ENCODE data around the gene HSP90AB1.
"Not testable (repeated sequence)": the region's sequence is repeated elsewhere in the genome, so short reads cannot be mapped to it uniquely, and the experiment has no call there.

Gene HSP90AB1

DNA sequence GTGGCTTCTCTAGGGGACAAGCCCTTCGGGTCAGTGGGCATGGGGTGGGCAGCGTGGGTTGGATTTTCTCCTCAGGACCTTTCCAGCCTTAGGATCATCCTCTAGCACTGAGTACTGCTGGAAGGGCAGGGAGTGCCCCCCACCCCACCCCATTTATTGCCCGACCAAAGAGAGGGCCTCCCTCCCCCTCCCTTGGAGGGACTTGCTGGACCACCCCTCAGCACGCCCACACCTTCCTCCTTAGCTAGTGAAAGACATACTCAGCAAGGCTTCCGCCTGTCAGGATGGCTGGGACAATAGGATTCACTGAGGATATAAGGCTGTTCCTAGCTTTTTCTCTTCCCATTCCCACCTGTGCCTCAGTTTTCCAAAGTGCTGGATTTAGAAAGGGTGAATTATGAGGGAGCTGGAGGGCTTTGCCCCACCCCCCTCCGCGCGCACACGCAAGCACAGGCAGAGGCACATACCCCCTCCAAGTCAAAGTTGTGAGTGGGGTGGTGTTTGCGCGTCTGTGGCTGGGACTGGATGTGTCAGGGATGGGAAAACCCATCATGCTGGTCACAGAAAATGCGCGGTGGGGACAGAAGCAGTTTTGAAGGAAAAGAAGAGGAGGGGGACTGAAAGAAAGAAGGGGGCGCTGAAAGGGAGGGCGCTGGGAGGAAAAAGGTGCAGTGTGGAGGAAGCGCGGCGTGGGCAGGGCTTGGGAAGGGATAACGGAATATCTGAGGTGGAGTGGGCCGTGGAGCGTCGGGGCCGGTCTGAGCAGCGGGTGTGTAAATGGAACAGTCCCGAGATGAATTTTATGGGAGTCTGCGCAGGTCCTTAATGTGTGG lies 24.2 kb upstream of the HSP90AB1 start:
- DNase-seq (ENCODE audit: low spot score): no peak

DNA sequence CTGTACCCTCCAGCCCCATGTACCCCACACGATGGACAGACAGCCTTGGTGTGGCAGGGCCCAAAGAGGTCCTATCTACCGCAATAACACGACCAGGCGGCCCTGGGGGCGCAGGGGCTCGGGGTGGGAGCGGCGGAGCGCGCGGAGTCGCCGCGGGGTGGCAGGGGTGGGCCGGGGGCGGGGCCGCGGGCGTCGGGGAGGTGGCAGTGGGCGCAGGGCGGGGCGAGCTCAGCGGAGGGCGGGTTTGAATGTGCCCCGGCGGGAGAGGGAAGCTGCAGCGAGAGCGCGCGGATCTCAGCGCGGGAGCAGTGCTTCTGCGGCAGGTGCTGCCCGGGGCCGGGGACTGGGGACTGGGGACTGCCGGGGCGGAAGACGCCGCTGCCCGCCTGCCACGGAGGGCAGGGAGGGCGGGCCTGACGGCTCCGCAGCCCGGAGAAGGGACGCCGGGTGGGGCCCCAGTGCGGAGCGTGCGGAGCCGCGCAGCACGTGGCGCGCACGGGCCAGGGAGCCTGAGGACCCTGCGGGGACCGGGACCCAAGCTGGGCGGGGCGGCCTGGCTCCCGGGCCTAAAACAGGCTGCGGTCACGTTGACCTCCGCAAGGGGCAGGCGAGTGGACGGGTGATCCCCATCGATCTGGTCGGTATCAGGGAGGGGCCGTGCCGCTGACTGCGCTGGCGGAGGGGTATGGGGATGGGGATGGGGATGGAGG lies 23.4 kb upstream of the HSP90AB1 start, which contains the start of gene SLC29A1:
SLC29A1 (plus strand) TSS at position 277 of the 710 bp plus-strand sequence. CDS start 3,719 bp downstream, outside the sequence.
- no peak for DNase-seq (ENCODE audit: low spot score)

DNA sequence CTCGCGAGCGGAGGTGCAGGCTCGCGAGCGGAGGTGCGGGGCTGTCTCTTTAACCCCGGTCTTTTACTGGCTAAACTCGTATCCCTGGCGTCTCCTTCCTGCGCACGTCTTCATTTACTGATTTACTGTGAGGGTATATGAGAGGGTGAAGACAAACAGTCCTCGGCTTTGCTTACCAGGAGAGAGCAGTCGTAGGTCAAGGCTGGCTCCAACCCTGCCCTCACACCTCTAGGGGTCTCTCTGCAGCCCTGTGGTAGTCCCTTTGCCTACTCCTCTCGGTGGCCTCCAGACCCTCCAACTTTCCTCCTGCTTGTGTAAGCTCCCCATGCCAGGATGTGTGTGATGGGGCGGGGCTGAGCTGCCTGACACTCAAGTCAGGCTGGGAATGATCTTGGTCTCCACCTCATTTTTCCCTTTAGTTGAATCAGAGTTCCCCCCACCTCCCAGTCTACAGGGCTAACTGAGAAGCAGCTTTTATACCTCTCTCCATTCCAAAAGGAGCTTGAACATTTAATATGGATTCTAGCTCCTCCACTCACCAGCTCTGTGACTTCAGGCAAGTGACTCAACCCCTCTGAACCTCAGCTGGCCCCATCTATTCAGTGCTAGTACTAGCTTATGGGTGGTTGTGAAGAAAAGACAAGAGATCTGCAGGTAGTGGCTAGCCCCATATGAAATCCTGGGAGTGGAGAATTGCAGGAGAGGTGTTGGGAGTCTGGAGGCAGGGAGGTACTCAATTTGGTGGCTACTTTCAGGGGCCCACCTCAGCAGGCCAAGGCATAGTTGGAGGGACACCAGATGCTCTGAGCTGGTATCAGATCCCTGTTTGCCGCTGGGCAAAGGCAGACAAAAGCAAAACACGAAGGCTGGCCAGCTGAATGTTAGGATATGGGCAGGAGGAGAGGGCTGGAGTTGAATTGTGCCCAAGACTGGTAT lies 22.6 kb upstream of the HSP90AB1 start:
- no peak for DNase-seq (ENCODE audit: low spot score)

DNA sequence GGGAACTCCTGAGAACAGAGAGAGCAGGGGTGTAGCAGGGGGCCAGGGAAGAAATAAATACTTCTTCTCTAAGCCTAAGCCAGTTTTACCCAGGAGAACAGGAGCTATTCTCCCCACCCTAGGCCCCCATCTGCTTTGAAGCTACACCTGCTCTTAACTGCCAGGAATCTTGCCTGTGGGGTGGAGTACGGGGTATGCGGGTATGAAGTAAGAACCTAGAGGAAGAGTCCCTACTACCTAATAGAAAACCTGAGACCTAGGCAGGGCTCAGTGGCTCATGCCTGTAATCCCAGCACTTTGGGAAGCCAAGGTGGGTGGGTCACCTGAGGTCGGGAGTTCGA lies 22.0 kb upstream of the HSP90AB1 start:
- DNase-seq (ENCODE audit: low spot score): no peak

DNA sequence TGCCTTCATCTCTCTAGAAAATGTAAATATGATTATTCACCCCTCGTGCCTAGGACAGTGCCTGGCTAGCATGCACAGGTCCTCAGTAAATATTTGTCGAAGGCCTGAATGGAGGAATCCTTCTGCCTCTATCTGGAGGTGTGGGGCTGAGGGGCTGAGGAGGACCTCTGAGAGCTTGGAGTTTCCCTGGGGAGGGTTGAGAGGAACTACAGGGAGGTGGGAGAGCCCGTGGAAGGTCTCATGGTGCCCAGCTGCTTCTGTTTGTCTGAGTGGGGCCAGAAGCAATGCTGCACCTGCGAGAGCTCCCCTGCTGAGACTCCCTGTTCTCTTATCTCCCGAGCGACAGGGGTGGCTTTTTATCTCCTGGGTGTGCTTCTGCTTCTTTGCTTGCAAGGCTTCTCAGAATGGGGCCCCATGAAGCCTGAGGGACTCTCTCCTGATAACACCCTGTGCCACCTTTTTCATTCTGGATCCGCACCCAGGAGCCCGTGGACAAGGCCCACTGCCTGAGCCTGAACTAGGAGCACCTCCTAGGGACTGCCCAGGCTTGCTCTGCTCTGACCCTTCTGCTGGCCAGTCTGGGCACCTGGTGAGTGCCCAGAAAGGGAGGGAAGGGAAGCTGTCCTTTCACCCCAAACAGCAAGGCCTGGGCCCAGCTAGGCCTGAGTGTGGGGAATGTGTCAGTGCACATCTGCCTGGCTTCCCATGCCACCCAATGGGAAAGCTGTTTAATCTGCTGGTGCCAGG lies 21.1 kb upstream of the HSP90AB1 start:
- no peak for DNase-seq (ENCODE audit: low spot score)

DNA sequence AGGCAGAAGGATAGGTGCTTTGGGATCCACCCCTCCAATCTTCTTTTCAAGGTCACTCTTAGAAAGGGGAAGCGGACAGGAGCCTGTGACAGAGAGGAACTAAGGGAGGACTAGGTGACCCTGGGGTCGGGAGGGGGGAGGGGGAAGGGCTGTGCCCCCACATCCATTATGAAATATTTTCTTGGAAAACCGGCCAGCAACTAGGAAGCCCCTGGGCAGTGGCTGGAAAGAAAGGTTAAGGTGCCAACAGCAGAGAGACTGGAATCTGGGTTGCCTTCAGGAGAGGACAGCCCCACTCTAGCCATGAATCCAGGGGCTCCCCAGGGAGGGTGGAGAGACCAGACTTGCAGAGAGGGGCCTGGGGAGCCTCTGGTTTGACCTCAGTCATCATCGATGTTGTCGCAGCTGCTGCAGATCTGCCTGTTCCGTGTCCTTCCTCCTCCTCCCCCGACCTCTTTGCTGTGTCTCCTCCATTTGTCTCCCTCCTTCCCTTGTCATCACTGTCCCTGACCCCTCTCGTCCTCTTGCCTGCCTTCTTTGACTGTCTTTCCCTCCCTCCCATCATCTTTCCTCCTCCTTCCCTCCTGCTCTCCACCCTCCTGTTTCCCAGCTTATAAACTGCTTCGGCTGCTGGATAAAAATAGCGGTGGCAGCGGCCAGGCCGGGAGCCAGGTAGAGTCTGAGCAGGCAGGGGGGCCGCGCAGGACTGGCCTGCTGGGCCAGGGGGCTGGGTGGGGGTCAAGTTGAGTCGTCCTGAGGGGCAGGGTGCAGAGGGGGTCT lies 20.3 kb upstream of the HSP90AB1 start:
- DNase-seq (ENCODE audit: low spot score): no peak

DNA sequence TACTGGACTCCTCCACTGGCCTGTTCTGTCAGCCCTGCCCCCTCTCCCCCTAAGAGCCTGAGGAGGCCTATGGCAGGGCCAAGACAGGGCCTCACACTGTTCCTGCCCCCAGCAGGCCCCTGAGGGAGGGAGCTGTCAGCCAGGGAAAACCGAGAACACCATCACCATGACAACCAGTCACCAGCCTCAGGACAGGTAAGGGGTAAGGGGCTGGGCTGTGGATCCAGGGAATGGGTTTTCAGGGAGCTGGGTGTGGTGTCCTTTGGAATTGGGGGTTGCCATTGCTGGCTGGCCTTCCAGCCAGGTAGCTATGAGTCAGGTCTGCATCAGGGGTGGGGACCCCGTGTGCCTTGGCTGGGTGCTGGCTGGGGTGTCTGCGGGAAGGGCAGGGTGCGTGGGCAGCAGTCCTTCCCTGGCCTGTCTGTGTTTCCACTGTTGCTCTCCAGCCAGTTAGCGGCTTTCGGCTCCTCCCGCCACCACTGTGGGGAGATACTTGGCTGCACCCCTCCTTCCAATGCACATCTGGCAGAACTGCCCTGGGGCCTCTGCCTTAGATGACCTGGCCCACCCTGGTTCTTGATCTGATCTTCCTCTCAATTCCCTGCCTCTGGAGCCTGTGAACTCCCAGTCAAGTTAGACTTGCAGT lies 19.6 kb upstream of the HSP90AB1 start:
- no peak for DNase-seq (ENCODE audit: low spot score)

DNA sequence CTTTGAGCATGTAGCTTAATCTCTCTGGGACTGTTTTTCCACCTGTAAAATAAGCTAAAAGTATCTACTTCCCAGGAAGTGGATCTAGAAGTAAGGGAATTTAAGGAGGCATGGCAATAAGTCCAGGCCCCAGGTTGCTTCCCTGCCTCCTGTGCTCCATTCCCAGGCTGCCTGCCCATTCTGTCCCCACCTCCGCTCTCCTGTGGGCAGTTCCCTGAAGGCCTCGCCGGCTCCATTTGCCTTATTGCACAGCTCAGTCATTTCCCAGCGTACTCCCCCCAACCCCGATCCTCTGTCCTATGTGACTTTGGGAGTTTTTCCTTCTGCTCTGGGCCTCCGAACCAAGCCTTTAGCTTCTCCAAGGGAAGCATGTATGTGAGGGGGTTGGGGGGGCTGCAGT lies 18.9 kb upstream of the HSP90AB1 start:
- DNase-seq (ENCODE audit: low spot score): no peak

DNA sequence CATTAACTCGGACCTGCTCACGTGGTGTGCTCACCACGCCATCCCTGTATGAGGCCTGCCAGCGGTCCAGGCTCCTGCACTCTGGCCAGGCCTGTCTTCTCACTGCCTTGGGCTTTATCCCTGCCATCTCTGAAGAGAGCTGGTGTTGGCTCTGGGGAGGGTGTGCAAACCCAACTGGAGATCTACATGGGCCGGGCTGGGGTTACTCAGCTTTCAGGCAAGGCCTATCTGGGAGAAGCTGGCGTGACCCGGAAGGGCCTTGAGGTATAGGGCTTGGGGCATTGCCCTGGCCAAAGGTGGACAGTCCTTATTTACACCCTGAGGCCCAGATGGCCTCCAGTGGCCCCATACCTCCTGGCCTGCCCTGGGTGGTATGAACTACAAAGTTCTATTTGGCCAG lies 18.5 kb upstream of the HSP90AB1 start:
- DNase-seq (ENCODE audit: low spot score): no peak

DNA sequence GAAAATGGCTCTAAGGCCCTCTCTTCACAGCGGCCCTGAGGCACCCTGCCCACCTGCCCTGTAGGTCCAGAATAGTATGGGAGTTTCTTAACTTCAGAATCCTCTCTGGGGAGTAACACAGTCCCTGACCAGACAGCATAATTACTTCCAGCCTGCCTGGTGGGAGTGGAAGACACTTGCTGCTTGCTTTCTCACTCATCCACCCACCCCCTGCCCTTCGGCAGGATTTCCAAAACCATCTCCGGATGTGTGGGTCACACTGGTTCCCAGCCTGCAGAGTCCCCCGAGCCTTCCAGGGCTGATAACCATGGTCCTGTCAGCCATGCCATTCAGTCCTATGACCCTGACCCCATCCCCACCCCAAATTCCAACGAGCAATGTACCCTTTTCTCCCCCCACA lies 18.1 kb upstream of the HSP90AB1 start:
- DNase-seq (ENCODE audit: low spot score): no peak

DNA sequence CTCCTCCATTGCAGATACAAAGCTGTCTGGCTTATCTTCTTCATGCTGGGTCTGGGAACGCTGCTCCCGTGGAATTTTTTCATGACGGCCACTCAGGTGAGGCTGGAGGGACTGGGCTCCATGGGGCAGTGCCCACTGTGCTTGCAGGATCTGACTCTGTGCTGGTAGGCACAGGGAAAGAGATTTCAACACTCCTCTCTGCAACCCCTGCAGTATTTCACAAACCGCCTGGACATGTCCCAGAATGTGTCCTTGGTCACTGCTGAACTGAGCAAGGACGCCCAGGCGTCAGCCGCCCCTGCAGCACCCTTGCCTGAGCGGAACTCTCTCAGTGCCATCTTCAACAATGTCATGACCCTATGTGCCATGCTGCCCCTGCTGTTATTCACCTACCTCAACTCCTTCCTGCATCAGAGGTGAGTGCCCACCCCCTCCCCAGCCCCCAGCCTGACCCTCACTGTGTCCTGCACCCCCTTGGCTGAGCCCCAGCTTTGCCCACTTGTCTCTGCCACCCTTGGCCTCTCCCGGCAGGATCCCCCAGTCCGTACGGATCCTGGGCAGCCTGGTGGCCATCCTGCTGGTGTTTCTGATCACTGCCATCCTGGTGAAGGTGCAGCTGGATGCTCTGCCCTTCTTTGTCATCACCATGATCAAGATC lies 17.4 kb upstream of the HSP90AB1 start:
- DNase-seq (ENCODE audit: low spot score): no peak

DNA sequence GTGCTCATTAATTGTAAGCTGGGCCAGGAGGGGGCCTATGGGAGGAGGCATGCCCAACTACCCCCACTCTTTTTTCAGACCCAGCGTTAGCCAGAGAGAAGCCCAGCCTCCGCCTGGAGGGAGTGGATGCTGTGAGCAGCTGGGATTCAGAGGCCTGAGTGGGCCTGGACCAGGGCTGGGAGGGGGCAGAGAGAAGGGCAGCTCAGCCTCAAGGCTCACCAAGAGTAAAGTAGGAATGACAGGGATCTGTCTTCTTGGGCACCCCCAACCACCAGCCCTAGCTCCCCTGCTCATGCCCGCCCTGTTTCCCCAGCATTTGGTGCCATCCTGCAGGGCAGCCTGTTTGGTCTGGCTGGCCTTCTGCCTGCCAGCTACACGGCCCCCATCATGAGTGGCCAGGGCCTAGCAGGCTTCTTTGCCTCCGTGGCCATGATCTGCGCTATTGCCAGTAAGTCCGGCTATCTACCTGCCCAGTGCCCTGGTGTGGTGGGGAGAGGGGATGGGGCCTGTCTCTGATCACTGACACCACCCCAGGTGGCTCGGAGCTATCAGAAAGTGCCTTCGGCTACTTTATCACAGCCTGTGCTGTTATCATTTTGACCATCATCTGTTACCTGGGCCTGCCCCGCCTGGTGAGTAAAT lies 16.7 kb upstream of the HSP90AB1 start:
- DNase-seq (ENCODE audit: low spot score): no peak

DNA sequence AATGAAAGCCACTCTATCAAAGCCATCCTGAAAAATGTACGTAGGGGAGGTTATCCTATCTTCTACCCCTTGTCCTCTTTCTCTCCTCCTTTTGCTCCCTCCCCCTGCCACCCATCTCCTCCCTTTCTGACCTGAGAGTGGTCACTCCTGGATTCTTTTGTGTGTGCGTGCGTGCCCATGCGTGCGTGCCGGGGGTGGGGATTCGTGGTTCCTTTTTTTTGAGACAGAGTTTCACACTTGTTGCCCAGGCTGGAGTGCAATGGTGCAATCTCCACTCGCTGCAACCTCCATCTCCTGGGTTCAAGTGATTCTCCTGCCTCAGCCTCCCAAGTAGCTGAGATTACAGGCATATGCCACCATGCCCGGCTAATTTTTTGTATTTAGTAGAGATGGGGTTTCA lies 15.5 kb upstream of the HSP90AB1 start:
- DNase-seq (ENCODE audit: low spot score): not testable (repeated sequence)

DNA sequence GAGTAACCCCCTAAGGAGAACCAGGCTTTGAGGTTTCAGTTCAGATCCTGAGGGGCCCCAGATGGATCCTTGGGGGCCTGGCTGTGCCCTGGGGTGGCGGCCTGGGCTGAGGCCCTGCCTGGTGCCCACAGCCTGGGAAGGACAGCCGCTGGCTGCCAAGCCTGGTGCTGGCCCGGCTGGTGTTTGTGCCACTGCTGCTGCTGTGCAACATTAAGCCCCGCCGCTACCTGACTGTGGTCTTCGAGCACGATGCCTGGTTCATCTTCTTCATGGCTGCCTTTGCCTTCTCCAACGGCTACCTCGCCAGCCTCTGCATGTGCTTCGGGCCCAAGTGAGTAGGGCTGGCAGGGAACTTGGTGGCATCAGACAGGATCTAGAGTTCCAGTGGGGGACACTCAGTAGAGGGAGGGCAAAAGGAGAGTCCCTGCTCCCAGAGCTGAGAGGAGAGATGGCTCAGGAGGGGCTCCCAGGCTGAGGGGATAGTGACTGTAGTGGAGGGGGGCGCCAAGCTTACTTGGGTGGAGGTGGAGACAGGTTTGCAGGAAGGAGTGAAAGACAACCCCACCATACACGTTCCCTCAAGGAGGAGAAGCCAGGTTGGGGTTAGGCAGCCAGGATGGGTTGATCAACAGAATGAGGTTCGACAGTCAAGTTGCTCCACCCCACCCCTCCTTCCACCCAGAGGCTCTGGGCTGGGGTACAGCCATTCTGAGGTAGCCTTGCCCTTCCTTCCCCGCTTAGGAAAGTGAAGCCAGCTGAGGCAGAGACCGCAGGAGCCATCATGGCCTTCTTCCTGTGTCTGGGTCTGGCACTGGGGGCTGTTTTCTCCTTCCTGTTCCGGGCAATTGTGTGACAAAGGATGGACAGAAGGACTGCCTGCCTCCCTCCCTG lies 14.0 kb upstream of the HSP90AB1 start:
- no peak for DNase-seq (ENCODE audit: low spot score)

DNA sequence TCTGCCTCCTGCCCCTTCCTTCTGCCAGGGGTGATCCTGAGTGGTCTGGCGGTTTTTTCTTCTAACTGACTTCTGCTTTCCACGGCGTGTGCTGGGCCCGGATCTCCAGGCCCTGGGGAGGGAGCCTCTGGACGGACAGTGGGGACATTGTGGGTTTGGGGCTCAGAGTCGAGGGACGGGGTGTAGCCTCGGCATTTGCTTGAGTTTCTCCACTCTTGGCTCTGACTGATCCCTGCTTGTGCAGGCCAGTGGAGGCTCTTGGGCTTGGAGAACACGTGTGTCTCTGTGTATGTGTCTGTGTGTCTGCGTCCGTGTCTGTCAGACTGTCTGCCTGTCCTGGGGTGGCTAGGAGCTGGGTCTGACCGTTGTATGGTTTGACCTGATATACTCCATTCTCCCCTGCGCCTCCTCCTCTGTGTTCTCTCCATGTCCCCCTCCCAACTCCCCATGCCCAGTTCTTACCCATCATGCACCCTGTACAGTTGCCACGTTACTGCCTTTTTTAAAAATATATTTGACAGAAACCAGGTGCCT lies 13.3 kb upstream of the HSP90AB1 start:
- no peak for DNase-seq (ENCODE audit: low spot score)

DNA sequence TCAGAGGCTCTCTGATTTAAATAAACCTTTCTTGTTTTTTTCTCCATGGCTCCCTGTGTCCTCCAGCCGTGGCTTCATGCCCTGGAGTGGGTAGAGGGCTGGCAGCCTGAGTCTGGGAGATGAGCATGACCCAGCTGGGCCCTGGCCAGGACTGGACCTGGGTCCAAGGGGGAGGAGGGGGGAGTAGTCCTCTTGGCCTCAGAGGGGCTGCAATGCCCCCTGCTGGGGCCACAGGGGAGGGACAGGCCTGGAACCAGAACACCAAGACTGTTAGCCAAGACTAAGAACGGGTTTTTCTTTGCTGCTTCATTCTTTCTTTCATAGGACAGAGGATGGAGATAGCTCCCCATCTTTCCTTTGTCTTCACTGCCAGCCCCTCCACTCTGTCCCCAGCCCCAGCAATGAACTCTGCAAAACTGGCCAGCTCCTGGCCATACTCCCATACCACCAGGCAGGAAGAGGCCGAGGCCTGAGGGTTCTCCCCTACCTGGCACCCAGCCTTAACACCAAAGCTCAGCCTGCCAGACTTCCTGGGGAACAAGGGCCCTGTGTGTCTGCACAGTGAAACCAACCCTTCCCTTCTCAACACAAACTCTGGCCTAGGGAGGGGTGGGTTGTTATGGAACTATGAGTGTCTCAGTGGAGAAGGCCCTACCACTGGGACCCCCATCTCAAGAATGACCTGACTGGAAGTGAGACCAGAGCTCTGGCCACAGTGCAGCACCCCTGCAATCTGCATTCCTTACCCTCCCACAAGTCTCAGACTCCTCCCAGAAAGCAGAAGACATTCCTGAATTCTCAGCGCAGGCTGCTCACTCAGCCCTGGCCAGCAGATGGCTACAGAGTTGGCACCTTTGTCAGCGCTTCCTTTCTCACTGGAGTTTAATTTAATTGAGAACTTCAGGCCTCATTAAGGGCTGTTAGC lies 12.5 kb upstream of the HSP90AB1 start:
- peak; percentile 93 for DNase-seq (ENCODE audit: low spot score)

DNA sequence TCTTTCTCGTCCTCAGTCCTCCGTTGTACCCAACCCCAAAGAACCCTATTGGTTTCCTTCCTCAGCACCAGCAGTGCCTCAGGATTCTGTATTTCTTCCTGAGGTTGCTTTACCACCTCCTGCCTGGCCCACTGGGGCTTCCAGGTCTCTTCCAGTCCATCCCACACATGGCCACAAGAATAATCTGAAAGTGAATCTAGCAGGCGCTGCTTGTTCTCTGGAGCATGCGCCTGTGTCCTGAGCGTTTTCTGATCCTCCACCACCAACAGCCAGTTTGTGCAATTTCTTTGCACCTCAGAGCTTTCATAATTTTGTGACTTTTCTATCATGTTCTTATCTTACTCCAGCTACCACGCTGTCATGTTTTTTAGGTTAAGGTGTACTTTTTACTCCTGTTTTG lies 11.6 kb upstream of the HSP90AB1 start:
- no peak for DNase-seq (ENCODE audit: low spot score)

Data from pons (tissue), 1 donor.